GM18498 (cell line): ENCODE results near the gene SYNCRIP.
"Not testable (repeated sequence)": the region's sequence is repeated elsewhere in the genome, so short reads cannot be mapped to it uniquely, and the experiment has no call there.

Experiments used
- ATAC-seq: cut with Tn5 transposase; IDR thresholded peaks from one replicate; pipeline ENCODE4 v1.9.1; 2021; ENCODE audit warnings: mild to moderate bottlenecking, moderate library complexity; ENCODE audit not compliant: unreplicated experiment

SYNCRIP gene

DNA sequence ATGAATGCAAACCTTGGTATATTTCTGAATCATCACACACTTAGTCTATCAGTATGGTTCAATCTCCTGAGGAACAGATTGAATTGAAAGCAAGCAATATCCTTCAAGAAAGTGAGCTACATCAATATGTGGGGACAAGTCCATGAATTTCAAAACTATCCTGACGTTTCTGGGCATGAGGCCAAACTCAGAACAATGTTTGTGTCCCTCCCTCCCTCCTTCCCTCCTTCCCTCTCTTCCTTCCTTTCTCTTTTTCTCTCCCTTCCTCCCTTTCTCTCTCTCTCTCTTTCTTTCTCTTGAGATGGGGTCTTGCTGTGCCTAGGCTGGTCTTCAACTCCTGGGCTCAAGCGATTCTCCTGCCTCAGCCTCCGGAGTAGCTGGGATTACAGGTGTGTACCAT lies 27.9 kb upstream of the SYNCRIP start:
- ATAC-seq: no peak

DNA sequence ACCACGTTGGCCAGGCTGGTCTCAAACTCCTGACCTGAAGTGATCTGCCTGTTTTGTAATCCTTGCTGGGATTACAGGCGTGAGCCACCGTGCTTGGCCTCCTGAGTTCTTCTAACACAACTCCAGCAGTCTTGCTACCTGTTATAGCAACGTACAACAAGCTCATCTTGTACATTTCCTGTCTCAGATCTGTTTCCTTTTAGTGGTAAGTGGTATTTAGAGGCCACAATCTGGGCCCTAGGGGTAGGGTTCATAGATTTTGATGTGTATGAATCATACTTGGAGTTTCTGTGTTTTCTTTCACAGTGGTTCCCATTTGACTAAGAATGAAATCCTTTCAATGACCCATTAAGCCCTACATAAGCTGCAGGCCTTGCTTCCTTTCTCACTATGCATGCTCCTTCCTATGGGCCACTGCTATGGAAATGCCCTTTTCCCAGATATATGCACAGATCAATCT lies 27.1 kb upstream of the SYNCRIP start:
- peak; percentile 96 for ATAC-seq

GRCh38 chr6:85662251-85662650 lies 19.6 kb upstream of the SYNCRIP start:
- no peak for ATAC-seq

DNA sequence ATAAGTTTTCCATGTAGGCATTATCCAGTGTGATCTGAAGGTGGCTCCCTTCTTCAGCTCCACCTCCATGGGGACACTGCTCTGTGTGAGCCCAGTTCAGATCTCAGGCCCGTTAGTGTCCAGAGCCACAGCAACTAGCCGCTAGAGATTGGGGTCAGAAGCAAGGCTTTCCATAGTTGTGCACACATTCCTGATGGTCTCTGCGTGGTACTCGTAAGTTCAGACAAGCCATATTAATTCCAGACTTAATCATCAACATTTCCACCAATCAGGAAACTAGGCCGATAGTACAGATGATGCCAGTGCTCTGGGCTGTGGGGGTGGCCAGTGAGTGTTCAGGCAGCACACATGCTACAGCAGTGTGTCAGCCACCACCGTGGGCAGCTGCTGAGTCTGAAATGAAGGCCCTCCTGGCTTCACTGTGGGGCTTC lies 17.5 kb upstream of the SYNCRIP start:
- no peak for ATAC-seq

DNA sequence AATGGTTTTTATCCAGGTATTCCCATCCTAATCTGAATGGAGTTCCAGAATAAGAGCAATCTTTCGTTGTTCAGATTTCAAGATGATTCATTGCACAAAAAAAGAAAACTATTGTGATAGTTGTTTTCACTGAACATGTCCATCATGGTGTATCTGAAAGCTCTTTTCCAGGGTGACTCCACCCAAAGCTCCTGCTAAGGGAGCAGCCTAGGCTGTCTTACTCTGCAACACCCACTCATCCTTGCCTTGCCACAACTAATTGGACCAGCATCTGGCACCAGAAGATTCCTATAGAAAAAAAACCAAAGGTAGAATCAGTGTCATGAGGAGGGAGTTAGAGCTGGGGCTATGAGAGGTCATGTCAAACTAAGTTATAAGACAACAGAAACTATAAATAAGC lies 7.9 kb upstream of the SYNCRIP start:
- ATAC-seq: no peak

GRCh38 chr6:85644279-85644762 lies 1.6 kb upstream of the SYNCRIP start:
- ATAC-seq: no peak

DNA sequence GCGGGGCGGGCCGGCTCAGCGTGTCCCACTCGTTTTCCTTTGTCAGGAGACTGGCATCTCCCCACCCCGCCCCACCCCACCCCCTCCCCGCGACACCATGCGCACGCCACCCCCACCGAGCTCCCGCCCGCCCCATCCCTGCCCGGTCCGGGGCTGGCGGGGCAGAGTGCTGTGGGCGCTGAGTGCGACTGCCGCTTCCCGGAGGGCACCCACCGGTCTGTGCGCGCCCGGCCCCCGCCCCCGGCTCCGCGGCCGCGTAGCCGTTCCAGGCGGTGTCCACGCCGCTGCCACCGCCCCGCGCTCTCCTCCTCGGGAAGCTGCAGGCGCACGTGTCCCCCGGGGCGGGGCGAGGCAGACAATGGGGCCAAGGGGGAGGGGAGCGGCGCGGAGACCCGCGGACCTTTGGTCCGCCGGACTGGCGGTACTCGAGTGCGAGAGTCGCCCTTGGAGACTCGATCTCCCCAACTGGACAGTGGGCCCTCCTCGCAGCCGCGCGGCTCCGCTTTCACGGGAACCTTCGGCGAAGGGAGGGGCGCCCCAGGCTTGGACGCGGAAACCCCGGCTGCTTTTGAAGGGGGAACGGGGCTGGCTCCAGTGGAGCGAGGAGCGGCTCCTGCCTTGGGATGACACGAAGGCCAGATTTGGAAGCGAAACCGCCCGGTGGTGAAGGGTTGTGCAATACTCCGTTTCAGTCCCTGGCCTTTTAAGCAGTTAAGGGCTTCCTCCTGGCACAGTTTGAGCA lies 1.0 kb upstream of the SYNCRIP start:
- peak; percentile 51 for ATAC-seq

DNA sequence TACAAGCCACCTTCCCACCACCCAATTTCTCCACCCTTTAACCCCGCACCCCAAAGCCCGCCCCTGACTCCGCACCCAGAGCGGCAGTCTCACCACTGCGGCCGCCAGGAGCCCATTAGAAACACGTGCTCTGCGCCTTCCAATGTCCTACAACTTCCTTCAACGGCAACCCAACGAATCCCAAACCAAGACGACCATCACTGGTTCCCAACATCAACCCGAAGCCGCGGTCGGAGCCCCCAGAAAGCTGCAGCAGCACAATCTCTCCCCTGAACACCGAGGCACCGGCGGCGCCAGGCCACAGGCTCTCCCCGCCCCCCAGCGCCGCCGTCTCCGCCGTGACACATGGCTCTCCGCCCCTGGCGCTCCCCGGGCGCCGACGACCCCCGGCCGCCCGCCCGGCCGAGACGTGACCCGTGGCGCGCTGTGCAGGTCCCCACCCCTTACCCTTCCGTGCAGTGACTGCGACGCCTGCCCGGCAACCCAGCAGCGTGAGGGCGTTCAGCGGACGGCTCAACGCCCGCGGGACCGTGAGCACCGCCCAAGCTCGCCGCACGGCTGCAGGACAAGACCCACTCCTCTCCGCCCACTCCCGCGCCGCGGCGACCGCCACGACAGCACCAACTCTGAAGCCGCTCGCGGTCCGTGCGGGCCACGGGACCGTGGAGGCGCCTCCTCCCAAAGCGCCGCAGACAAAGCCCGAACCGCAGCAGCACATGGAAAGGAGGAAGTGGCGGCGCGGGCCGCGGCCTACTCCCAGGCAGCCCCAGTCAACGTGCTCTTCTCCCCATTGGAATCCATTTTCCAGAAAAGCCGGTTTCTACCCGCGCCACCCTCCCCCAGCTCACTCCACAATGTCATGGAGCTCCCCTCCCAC lies 551 bp downstream of the SYNCRIP start:
- no peak for ATAC-seq

DNA sequence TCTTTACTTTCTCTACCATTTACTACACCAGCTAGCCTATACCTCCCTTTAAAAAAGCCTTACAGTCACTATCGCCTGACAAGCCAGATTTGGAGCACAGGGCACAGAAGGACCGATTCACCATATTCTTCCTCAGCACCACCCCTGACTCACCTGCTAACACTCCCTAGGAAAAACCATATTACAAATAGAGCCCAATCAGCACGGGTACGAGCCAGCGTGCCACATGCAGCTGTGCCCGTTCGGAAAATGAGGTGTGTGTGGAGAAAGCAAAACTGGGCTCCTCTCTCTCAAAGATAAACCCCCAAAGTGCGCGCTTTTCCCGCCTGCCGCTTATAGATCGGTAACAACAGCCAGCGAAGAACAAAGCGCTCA lies 1.2 kb downstream of the SYNCRIP start:
- ATAC-seq: no peak

DNA sequence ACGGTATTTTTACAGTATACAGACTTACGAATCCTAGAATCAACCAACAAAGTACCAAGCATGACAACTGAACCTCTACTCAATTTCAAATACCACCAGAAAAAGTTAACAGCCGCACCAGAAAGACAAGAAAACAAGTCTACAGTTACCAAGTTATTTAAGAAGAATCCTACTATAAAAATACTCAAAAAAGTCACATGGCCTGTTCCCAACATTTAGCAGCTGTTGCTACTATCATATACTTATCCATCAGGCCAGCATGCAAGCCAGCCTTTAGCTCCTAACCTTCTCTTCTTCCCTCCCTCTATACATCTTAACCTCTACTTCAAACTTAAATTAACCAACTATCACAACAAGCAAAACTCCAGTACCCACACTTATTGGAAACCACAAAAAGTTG lies 1.9 kb downstream of the SYNCRIP start:
- no peak for ATAC-seq

- no peak for ATAC-seq
Observed at GRCh38 chr6:85637579-85637978, 5.1 kb downstream of the SYNCRIP start.

- ATAC-seq: no peak
Observed at GRCh38 chr6:85632164-85632942, 10.3 kb downstream of the SYNCRIP start.

DNA sequence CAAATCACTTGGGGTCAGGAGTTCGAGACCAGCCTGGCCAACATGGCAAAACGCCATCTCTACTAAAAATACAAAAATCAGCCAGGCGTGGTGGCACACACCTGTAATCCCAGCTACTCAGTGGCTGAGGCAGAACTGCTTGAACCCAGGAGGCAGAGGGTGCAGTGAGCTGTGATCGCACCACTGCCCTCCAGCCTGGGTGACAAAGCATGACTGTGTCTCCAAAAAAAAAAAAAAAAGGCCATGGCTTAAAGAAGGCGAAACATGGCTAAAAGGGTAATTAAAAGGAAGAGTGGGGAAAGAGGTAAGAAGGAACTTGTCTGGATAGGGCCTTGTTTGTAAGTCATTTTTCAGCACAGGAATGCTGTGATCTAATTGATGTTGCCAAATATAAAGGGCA lies 11.6 kb downstream of the SYNCRIP start:
- not testable (repeated sequence) for ATAC-seq

GRCh38 chr6:85628353-85628752 lies 14.3 kb downstream of the SYNCRIP start:
- no peak for ATAC-seq

DNA sequence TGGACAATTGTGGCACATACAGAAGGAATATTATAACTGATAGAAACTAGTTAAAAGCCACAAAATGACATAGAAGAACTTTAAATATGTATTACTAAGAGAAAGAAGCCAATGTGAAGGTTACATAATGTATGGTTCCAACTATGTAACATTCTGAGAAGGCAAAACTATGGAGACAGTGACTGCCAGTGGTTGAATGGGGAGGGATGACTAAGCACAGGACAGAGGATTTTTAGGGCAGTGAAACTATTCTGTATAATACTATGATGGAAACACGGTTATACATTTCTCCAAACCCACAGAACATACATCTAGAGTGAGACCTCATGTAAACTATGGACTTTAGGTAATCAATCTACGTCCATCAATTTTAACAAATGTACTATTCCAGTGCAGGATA lies 22.4 kb downstream of the SYNCRIP start:
- ATAC-seq: no peak

GRCh38 chr6:85614780-85615179 lies 27.9 kb downstream of the SYNCRIP start:
- no peak for ATAC-seq

- ATAC-seq: no peak
Observed at GRCh38 chr6:85612690-85613474, 29.8 kb downstream of the SYNCRIP start.

GRCh38 chr6:85610182-85610895 lies 32.3 kb downstream of the SYNCRIP start:
- no peak for ATAC-seq

DNA sequence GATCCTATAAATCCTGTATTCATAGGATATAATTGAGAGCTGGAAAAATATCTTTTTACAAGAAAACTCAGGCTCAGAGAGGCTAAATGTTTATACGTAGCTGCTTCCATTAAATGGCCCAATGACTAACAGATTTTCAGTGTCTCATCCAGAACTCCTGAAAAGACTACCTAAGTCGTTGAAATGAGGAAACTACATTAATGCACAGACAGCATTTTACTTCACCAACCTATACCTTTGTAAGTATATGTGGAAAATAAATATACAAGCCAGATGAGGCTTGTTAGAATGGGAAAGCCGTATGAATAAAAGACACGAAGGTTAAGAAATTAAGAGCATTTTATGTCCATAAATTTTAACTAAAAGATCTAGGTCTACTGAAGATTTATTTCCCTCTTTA lies 40.6 kb downstream of the SYNCRIP start:
- ATAC-seq: no peak
